GM23338 (cell line): ENCODE measurements around the gene FNDC3B. TPM values are rescaled to one million over a fixed set of nuclear protein-coding genes. Genes with fewer than 3 reads are reported as not detected.

ENCODE experiments used
- ATAC-seq: fragments of 200-7000 bp; cut with Tn5 transposase; 3 replicates; pipeline ENCODE4 v1.9.1; 2020
- DNase-seq: peaks from one replicate; pipeline ENCODE4 v3.0.0-alpha.2; 2015; ENCODE audit warnings: low spot score
- H2AFZ ChIP-seq: fragments of 200-600 bp; sonication (generic); 2 replicates; pipeline ENCODE4 v1.8.0; 2016; ENCODE audit warnings: antibody characterized with exemption, mild to moderate bottlenecking, moderate library complexity
- H3F3A ChIP-seq: fragments of 200-600 bp; sonication (generic); replicated peaks from 2 replicates; pipeline ENCODE4 v1.8.0; 2017; ENCODE audit warnings: antibody characterized with exemption, mixed run types, low read depth
- H3K27ac ChIP-seq: fragments of 200-600 bp; sonication (generic); 2 replicates; pipeline ENCODE4 v1.6.1; 2016; ENCODE audit warnings: low read depth
- H3K27me3 ChIP-seq: fragments of 200-600 bp; sonication (generic); 2 replicates; pipeline ENCODE4 v1.8.0; 2016; ENCODE audit warnings: mild to moderate bottlenecking, mixed run types, moderate library complexity; ENCODE audit not compliant: insufficient read depth
- H3K36me3 ChIP-seq: fragments of 200-600 bp; sonication (generic); 2 replicates; pipeline ENCODE4 v1.8.0; 2016; ENCODE audit warnings: mild to moderate bottlenecking; ENCODE audit not compliant: insufficient read depth
- H3K4me1 ChIP-seq: fragments of 200-600 bp; sonication (generic); 2 replicates; pipeline ENCODE4 v1.8.0; 2016; ENCODE audit warnings: mild to moderate bottlenecking, moderate library complexity; ENCODE audit not compliant: insufficient read depth
- H3K4me2 ChIP-seq: fragments of 200-600 bp; sonication (generic); 2 replicates; pipeline ENCODE4 v1.7.1; 2017; ENCODE audit warnings: mixed run types
- H3K4me3 ChIP-seq: fragments of 200-600 bp; sonication (generic); 2 replicates; pipeline ENCODE4 v1.6.1; 2016; ENCODE audit warnings: mixed run types
- H3K79me2 ChIP-seq: fragments of 200-600 bp; sonication (generic); replicated peaks from 2 replicates; pipeline ENCODE4 v1.8.0; 2017; ENCODE audit warnings: mild to moderate bottlenecking; ENCODE audit not compliant: insufficient read depth
- H3K9me2 ChIP-seq: fragments of 200-600 bp; sonication (generic); 2 replicates; pipeline ENCODE4 v1.8.0; 2017; ENCODE audit not compliant: insufficient read depth
- H4K20me1 ChIP-seq: fragments of 200-600 bp; sonication (generic); replicated peaks from 2 replicates; pipeline ENCODE4 v1.8.0; 2017; ENCODE audit warnings: mild to moderate bottlenecking; ENCODE audit not compliant: insufficient read depth
- H3K27ac Mint-ChIP-seq: 2 replicates; pipeline ENCODE4 v1.8.0; 2020; ENCODE audit warnings: inconsistent platforms, mild to moderate bottlenecking, moderate library complexity, mixed read lengths
- H3K27me3 Mint-ChIP-seq: 3 replicates; pipeline ENCODE4 v1.8.0; 2022; ENCODE audit warnings: low read depth, mild to moderate bottlenecking, moderate library complexity, mixed read lengths, inconsistent platforms; ENCODE audit not compliant: insufficient read depth, poor library complexity
- H3K36me3 Mint-ChIP-seq: 3 replicates; pipeline ENCODE4 v1.8.0; 2021; ENCODE audit warnings: low read depth, mild to moderate bottlenecking, inconsistent platforms, moderate library complexity, mixed read lengths
- H3K4me1 Mint-ChIP-seq: 3 replicates; pipeline ENCODE4 v1.8.0; 2020; ENCODE audit warnings: mild to moderate bottlenecking, inconsistent platforms, mixed read lengths
- H3K4me3 Mint-ChIP-seq: 3 replicates; pipeline ENCODE4 v1.8.0; 2021; ENCODE audit warnings: moderate library complexity, mild to moderate bottlenecking, inconsistent platforms, mixed read lengths
- H3K9me3 Mint-ChIP-seq: 3 replicates; pipeline ENCODE4 v1.8.0; 2020; ENCODE audit warnings: moderate library complexity, mild to moderate bottlenecking, inconsistent platforms, mixed read lengths
- CREB1 ChIP-seq: fragments of 250-450 bp; sonication (Bioruptor Pico); IDR thresholded peaks from 2 replicates; pipeline ENCODE4 v1.5.0; 2020; ENCODE audit warnings: low read depth, mild to moderate bottlenecking, moderate library complexity
- CTCF ChIP-seq, 2 experiments: fragments of 200-600 bp in 1 of 2; sonication (generic) in 1 of 2; conservative IDR thresholded peaks; 2 replicates each; pipeline versions ENCODE4 v1.5.1 to v1.6.1; 2016 to 2017; ENCODE audit warnings: antibody characterized with exemption in 2 of 2, low read depth in 2 of 2, mild to moderate bottlenecking in 2 of 2, moderate library complexity in 1 of 2
- ETS1 ChIP-seq: IDR thresholded peaks from 2 replicates; pipeline ENCODE4 v1.6.1; 2016; ENCODE audit warnings: antibody characterized with exemption
- EZH2 ChIP-seq: fragments of 200-600 bp; sonication (generic); IDR thresholded peaks from one replicate; pipeline ENCODE4 v1.8.0; 2017; ENCODE audit warnings: antibody characterized with exemption, mild to moderate bottlenecking, low read depth; ENCODE audit not compliant: unreplicated experiment
- EZH2phosphoT487 ChIP-seq: fragments of 200-600 bp; sonication (generic); IDR thresholded peaks from one replicate; pipeline ENCODE4 v1.8.1; 2018; ENCODE audit warnings: antibody characterized with exemption; ENCODE audit not compliant: unreplicated experiment
- JUNB ChIP-seq: IDR thresholded peaks from one replicate; pipeline ENCODE4 v1.6.1; 2016; ENCODE audit warnings: antibody characterized with exemption; ENCODE audit not compliant: unreplicated experiment
- NANOG ChIP-seq: IDR thresholded peaks from 2 replicates; pipeline ENCODE4 v1.6.1; 2016; ENCODE audit warnings: antibody characterized with exemption, borderline replicate concordance
- POLR2AphosphoS5 ChIP-seq: IDR thresholded peaks from 2 replicates; pipeline ENCODE4 v1.6.1; 2016; ENCODE audit warnings: antibody characterized with exemption, low read depth
- REST ChIP-seq: IDR thresholded peaks from one replicate; pipeline ENCODE4 v1.6.1; 2018; ENCODE audit warnings: antibody characterized with exemption; ENCODE audit not compliant: unreplicated experiment
- STAT1 ChIP-seq: IDR thresholded peaks from one replicate; pipeline ENCODE4 v1.6.1; 2016; ENCODE audit warnings: antibody characterized with exemption; ENCODE audit not compliant: unreplicated experiment
- ZNF114 ChIP-seq: fragments of 250-450 bp; sonication (Bioruptor Pico); IDR thresholded peaks from 2 replicates; pipeline ENCODE4 v1.5.0; 2020; ENCODE audit warnings: mild to moderate bottlenecking, moderate library complexity
- ZNF331 ChIP-seq: fragments of 250-450 bp; sonication (Bioruptor Pico); IDR thresholded peaks from 2 replicates; pipeline ENCODE4 v1.5.0; 2020; ENCODE audit warnings: low read depth, mild to moderate bottlenecking, moderate library complexity
- ZNF462 ChIP-seq: fragments of 250-450 bp; sonication (Bioruptor Pico); IDR thresholded peaks from 2 replicates; pipeline ENCODE4 v1.5.0; 2020; ENCODE audit warnings: mild to moderate bottlenecking, moderate library complexity
- polyA plus RNA-seq: library from polyadenylated mRNA; unstranded; fragments of >200 nt; fragmentation: Nextera tagmentation; extraction: Ambion mirVana; gene quantifications from 2 replicates; pipeline ENCODE4 v1.2.1, GENCODE V29; 2016
- total RNA-seq: library from RNA; depleted of rRNA; stranded (reverse); fragments of >200 nt; shearing (Covaris generic); gene quantifications from 2 replicates; pipeline ENCODE4 v1.2.3, GENCODE V29; 2014

The FNDC3B gene
- total and polyA plus RNA-seq, 2 experiments from 2014 or later, result 19.1 to 55.4 TPM

DNA sequence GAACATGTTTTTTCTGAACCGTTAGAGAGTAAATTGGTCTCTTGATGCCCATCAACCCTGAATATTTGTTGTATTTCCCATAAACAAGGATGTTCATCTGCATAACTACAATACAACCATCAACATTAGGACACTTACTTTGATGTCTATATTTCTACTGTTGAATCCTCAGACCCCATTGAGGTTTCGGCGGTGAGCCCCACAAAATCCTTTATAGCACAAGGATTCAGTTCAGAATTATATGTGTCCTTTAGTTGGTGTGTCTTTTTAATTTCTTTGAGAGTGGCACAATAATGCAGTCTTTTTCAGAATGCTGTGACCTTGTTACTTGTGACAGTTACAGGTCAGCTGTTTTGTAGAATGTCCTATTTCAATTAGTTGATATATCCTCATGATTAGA, 158.0 kb downstream of the FNDC3B start:
- no peak for ATAC-seq
- peaks cover 33% of the 10 kb centered on the region for H3K4me1 Mint-ChIP-seq
- H3K27ac ChIP-seq, result no peak overlapping the region
- DNase-seq, result no peak
- peaks cover 13% of the 10 kb centered on the region for H3K4me1 ChIP-seq
- H2AFZ ChIP-seq, result no peak overlapping the region
- TF ChIP-seq ZNF114 (CRISPR knock-in tag), result no peak
- no peak for TF ChIP-seq JUNB
- no peak for TF ChIP-seq POLR2AphosphoS5
- TF ChIP-seq CTCF (conservative IDR thresholded peaks at IDR 0.05; ENCODE audit: low read depth in 2 of 2), result no peak
- no peak for TF ChIP-seq ETS1
- TF ChIP-seq REST, result no peak
- TF ChIP-seq STAT1, result no peak
- TF ChIP-seq NANOG, result no peak
- no peak for TF ChIP-seq CREB1 (CRISPR knock-in tag)
- no peak for TF ChIP-seq EZH2phosphoT487
- no peak for TF ChIP-seq ZNF331
- no peak for TF ChIP-seq ZNF462 (CRISPR knock-in tag)
- no peak for TF ChIP-seq EZH2
- peaks cover 14% of the 10 kb centered on the region for H3K36me3 Mint-ChIP-seq
- no peaks in the 10 kb centered on the region for H3F3A ChIP-seq
- no peaks in the 10 kb centered on the region; the same call in 1 of the 2 replicates for H4K20me1 ChIP-seq
- peaks cover 10% of the 10 kb centered on the region for H3K27me3 Mint-ChIP-seq
- no peak overlapping the region for H3K4me3 Mint-ChIP-seq
- no peak overlapping the region for H3K27ac Mint-ChIP-seq
- no peaks in the 10 kb centered on the region for H3K36me3 ChIP-seq
- H3K9me3 Mint-ChIP-seq, result 0 out of 3 replicates have a peak, but pooled peaks cover 2% of the 10 kb centered on the region
- no peak overlapping the region for H3K4me3 ChIP-seq
- H3K27me3 ChIP-seq, result no peaks in the 10 kb centered on the region
- peaks cover 82% of the 10 kb centered on the region for H3K79me2 ChIP-seq
- no peaks in the 10 kb centered on the region for H3K9me2 ChIP-seq
- no peak overlapping the region for H3K4me2 ChIP-seq
